C4-2B (cell line): ENCODE measurements around the gene NLRP9.

Experiments used
- CTCF ChIP-seq: fragments of 450-650 bp; conservative IDR thresholded peaks from 2 replicates; pipeline ENCODE4 v1.5.1; 2017; ENCODE audit warnings: mild to moderate bottlenecking
- ZFX ChIP-seq: fragments of 450-650 bp; IDR thresholded peaks from 2 replicates; pipeline ENCODE4 v1.6.1; 2017

GRCh38 chr19:55685776-55686175, 52.4 kb downstream of the NLRP9 start:
- TF ChIP-seq CTCF: no peak
- no peak for TF ChIP-seq ZFX
